Kidney (tissue), 14 donors: ENCODE measurements around the gene NHLRC4. TPM values are rescaled to one million over a fixed set of nuclear protein-coding genes. Genes with fewer than 3 reads are reported as not detected.

Experiments used
- DNase-seq, 5 donors: peaks; one replicate each; pipeline ENCODE4 v3.0.0-alpha.2; 2013 to 2020
- FAIRE-seq: peaks from 2 replicates; lab custom pipeline; 2012; peaks lifted over from hg19 to GRCh38; lab: Jason Lieb, UNC
- H3K27ac ChIP-seq, 2 donors: one replicate each; pipeline ENCODE4 v1.7.0; 2013; ENCODE audit warnings: low read depth in 2 of 2, low read length in 2 of 2, inconsistent platforms in 1 of 2
- H3K27me3 ChIP-seq: one replicate; pipeline ENCODE4 v1.7.1; 2013; ENCODE audit warnings: low read length, inconsistent platforms; ENCODE audit not compliant: control insufficient read depth, insufficient read depth
- H3K36me3 ChIP-seq, 3 donors: one replicate each; pipeline versions ENCODE4 v1.7.0 to v1.7.1; 2013; ENCODE audit warnings: low read length in 3 of 3, control low read depth in 1 of 3, inconsistent platforms in 1 of 3; ENCODE audit not compliant: insufficient read depth in 3 of 3, control insufficient read depth in 2 of 3
- H3K4me1 ChIP-seq, 3 donors: one replicate each; pipeline versions ENCODE4 v1.7.0 to v1.7.1; 2013; ENCODE audit warnings: low read length in 3 of 3, inconsistent platforms in 1 of 3, low read depth in 1 of 3; ENCODE audit not compliant: control insufficient read depth in 2 of 3, insufficient read depth in 2 of 3
- H3K4me3 ChIP-seq, 3 donors: one replicate each; pipeline versions ENCODE4 v1.7.0 to v1.8.1; 2013; ENCODE audit warnings: low read length in 3 of 3, control low read depth in 1 of 3, inconsistent platforms in 1 of 3
- H3K9ac ChIP-seq, 3 donors: one replicate each; pipeline versions ENCODE4 v1.7.0 to v1.7.1; 2013; ENCODE audit warnings: low read length in 3 of 3, control low read depth in 1 of 3, inconsistent platforms in 1 of 3
- H3K9me3 ChIP-seq, 3 donors: one replicate each; pipeline versions ENCODE4 v1.7.0 to v1.7.1; 2013; ENCODE audit warnings: low read length in 3 of 3, control low read depth in 1 of 3, inconsistent platforms in 1 of 3; ENCODE audit not compliant: control insufficient read depth in 2 of 3, insufficient read depth in 1 of 3
- intact Hi-C: fragments of 100-400 bp; cut with DNase I; formaldehyde crosslinking; loops from one replicate; pipeline ENCODE4 v1.11.1; 2022
- polyA plus RNA-seq: library from polyadenylated mRNA; stranded (reverse); fragments of 350-450 nt; fragmentation: Illumina TruSeq; extraction: RNeasy Lipid Tissue Mini Kit (QIAGEN cat#74804); gene quantifications from one replicate; pipeline ENCODE4 v1.2.3, GENCODE V29; 2014; ENCODE audit warnings: low read depth, low replicate concordance; ENCODE audit not compliant: insufficient read depth
- total RNA-seq: library from RNA; stranded (reverse); fragmentation: NEBNext Ultra II Directional; extraction: Animal tissue kit (Norgen Biotek cat#: 25700); gene quantifications from one replicate; pipeline ENCODE4 v1.2.1, GENCODE V29; 2021
- TF ChIP-seq, protein P1 (sequence below): IDR thresholded peaks from 3 replicates; pipeline ENCODE4 v1.5.1; 2012; ENCODE audit warnings: mild to moderate bottlenecking, moderate library complexity, borderline replicate concordance; ENCODE audit not compliant: insufficient read depth; ENCODE audit errors: extremely low read depth
- donor health status: control.
- donor health status: control.
- donor health status: control.
- donor health status: control.
- donor health status: control.
- donor health status: DM: yes; HTN: yes; CAD: no.
- donor health status: Normal renal cell carcinoma (clear cell type).

The NHLRC4 gene
- total and polyA plus RNA-seq, 2 donors from 2014 or later: 3.3 to 17.4 TPM

DNA sequence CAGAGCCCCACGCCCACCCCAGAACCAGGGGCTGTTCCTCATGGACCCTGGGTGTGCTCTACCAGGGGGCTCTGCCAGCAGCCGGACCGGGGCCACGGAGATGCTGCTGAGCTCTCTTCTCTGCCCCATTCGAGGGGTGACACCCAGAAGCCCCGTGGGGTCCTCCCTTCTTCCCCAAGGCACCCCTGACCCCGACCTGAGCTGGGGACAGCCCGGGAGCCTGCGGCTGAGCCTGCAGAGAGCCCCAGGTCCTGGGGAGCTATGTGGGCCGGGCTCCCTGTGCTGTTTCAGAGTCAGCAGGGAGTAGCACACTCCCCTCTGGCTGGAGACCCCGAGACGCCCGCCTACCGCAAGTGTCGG lies 7.8 kb upstream of the NHLRC4 start:
- TF ChIP-seq, protein P1, sequence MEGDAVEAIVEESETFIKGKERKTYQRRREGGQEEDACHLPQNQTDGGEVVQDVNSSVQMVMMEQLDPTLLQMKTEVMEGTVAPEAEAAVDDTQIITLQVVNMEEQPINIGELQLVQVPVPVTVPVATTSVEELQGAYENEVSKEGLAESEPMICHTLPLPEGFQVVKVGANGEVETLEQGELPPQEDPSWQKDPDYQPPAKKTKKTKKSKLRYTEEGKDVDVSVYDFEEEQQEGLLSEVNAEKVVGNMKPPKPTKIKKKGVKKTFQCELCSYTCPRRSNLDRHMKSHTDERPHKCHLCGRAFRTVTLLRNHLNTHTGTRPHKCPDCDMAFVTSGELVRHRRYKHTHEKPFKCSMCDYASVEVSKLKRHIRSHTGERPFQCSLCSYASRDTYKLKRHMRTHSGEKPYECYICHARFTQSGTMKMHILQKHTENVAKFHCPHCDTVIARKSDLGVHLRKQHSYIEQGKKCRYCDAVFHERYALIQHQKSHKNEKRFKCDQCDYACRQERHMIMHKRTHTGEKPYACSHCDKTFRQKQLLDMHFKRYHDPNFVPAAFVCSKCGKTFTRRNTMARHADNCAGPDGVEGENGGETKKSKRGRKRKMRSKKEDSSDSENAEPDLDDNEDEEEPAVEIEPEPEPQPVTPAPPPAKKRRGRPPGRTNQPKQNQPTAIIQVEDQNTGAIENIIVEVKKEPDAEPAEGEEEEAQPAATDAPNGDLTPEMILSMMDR: no peak

DNA sequence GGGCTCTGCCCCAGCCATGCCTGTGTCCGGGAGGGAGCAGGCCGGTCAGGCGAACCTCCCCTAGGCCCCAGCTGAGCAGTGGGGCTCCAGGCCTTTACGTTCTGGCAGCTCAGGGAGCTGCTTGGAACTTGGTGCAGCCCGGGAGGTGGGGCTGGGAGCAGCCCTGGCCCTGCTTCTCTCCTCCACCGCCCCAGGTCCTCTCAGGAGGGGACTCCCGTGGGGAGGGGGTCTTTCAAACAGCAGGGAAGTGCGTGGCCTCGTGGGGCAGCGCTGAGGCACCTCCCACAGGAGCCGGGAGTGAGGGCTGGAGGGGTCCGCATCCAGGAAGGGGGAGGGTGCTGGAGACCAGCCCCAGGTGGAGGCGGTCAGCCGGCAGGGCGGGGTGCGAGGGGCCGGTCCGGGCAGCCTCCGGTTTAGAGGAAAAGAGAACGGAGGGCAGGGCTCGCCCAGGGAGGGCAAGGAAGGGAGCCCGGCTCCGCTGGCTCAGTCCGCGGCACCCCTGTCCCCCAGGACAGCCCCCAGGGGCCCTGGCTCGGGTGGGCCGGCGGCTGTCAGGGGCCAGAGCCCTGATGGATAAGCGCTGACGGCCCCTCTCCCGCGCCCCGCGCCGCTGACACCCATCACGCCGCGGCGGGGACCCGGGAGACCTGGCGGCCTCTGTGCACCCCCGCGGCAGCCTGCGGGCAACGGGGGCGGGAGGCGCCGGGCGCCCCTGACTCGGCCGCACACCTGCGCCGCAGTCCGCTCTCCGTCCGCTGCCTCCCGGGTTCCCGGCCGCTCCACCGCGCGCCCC lies 7.2 kb upstream of the NHLRC4 start:
- Histone ChIP-seq H3K27ac (peak overlapping the region; percentile 32 to 53), H3K36me3 (no peaks in the 10 kb centered on the region), H3K9ac (no peak overlapping the region), H3K4me3 (no peak overlapping the region), H3K27me3 (peaks cover 8% of the 10 kb centered on the region), H3K4me1 (peaks cover 0 to 21% (median 3%) of the 10 kb centered on the region in 3 donors), H3K9me3 (no peaks in the 10 kb centered on the region)
- DNase-seq (no peak), FAIRE-seq (no peak)
- intact Hi-C loops: no loop called here
- TF ChIP-seq, protein P1: no peak

More for the DNA sequence above, 7.8 kb upstream of the NHLRC4 start:
- FAIRE-seq (no peak), DNase-seq (no peak)
- Histone ChIP-seq H3K9ac (no peak overlapping the region), H3K9me3 (no peaks in the 10 kb centered on the region), H3K4me1 (peaks cover 0 to 21% (median 3%) of the 10 kb centered on the region in 3 donors), H3K27me3 (peaks cover 8% of the 10 kb centered on the region), H3K27ac (peak overlapping the region; percentile 32 to 53), H3K4me3 (no peak overlapping the region), H3K36me3 (no peaks in the 10 kb centered on the region)
- intact Hi-C loops: no loop called here

DNA sequence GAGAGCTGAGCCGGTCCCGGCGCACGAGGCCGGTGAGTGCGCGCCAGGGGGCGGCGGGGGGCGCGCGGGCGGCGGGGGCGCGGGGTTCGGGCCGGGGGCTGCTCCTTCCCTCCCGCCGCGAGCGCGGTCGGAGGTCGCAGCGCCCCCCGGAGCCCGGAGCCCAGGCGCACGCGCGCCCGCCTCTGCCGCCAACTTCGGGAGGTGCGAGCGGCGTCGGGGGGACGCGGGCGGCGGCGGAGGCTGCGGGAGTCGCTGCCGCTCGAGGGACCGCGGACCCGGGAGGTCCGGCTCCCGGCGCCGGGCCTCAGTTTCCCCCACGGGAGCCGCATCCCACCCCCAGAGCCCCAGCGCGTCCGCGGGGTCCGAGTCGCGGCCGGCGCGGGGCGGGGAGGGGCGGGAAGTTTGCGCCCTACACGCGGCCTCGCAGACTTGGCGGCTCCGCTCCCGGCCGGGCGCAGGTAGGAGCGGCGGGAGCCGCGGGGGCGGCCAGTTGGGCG lies 6.6 kb upstream of the NHLRC4 start, which contains the start of gene PRR35:
PRR35 (plus strand) TSS at position 191 of the 497 bp plus-strand sequence. CDS start 2,901 bp downstream, outside the sequence.
- no peaks in the 10 kb centered on the region for H3K9me3 ChIP-seq
- intact Hi-C loops: no loop called here
- peak within 1 kb of the TSS; percentile 32 to 53 for H3K27ac ChIP-seq
- H3K36me3 ChIP-seq: no peaks in the 10 kb centered on the region
- FAIRE-seq: no peak
- TF ChIP-seq, protein P1: no peak
- no peak within 1 kb of the TSS for H3K4me3 ChIP-seq
- no peak for DNase-seq
- H3K4me1 ChIP-seq: peaks cover 0 to 24% (median 3%) of the 10 kb centered on the region in 3 donors
- H3K9ac ChIP-seq: no peak within 1 kb of the TSS
- peaks cover 8% of the 10 kb centered on the region for H3K27me3 ChIP-seq
